Mesenchymal stem cell (in vitro differentiated cells and primary cell): ENCODE results near the gene TIMP2.

Experiments
- DNase-seq: peaks from one replicate; pipeline ENCODE4 v3.0.0-alpha.2; 2013
- H2AFZ ChIP-seq: one replicate; pipeline ENCODE4 v1.6.1; 2013; ENCODE audit warnings: low read depth, mild to moderate bottlenecking, control low read depth, inconsistent platforms, low read length, moderate library complexity
- H2AK5ac ChIP-seq: 2 replicates; pipeline ENCODE4 v1.6.1; 2013; ENCODE audit warnings: low read length, moderate library complexity, mild to moderate bottlenecking, inconsistent platforms; ENCODE audit not compliant: severe bottlenecking
- H2BK120ac ChIP-seq: one replicate; pipeline ENCODE4 v1.6.1; 2013; ENCODE audit warnings: low read depth, mild to moderate bottlenecking, inconsistent platforms, low read length, moderate library complexity
- H2BK12ac ChIP-seq, 2 experiments: one replicate each; pipeline ENCODE4 v1.6.1; 2013; ENCODE audit warnings: inconsistent platforms in 2 of 2, low read length in 2 of 2, mild to moderate bottlenecking in 2 of 2, moderate library complexity in 2 of 2, control low read depth in 1 of 2
- H2BK15ac ChIP-seq: one replicate; pipeline ENCODE4 v1.6.1; 2013; ENCODE audit warnings: mild to moderate bottlenecking, low read depth, inconsistent platforms; ENCODE audit not compliant: poor library complexity, severe bottlenecking
- H2BK5ac ChIP-seq: 2 replicates; pipeline ENCODE4 v1.6.1; 2013; ENCODE audit warnings: low read depth, mild to moderate bottlenecking, low read length, control low read depth, inconsistent platforms; ENCODE audit not compliant: poor library complexity, severe bottlenecking
- H3K14ac ChIP-seq, 2 experiments: one replicate each; pipeline ENCODE4 v1.6.1; 2013; ENCODE audit warnings: inconsistent platforms in 2 of 2, low read length in 2 of 2, control low read depth in 1 of 2, mild to moderate bottlenecking in 1 of 2, moderate library complexity in 1 of 2
- H3K18ac ChIP-seq, 2 experiments: one replicate each; pipeline ENCODE4 v1.6.1; 2013; ENCODE audit warnings: inconsistent platforms in 2 of 2, low read length in 2 of 2, control low read depth in 1 of 2, low read depth in 1 of 2, mild to moderate bottlenecking in 1 of 2
- H3K23ac ChIP-seq, 2 experiments: one replicate each; pipeline ENCODE4 v1.6.1; 2013; ENCODE audit warnings: inconsistent platforms in 2 of 2, low read length in 2 of 2, mild to moderate bottlenecking in 2 of 2, moderate library complexity in 2 of 2, control low read depth in 1 of 2
- H3K27ac ChIP-seq: 2 replicates; pipeline ENCODE4 v1.5.1; 2013; ENCODE audit warnings: mild to moderate bottlenecking, moderate library complexity, low read length, control low read depth, inconsistent platforms; ENCODE audit not compliant: poor library complexity, severe bottlenecking
- H3K27me3 ChIP-seq, 2 experiments: 2 replicates each; pipeline versions ENCODE4 v1.6.1 to v1.7.0; 2013; ENCODE audit warnings: low read length in 2 of 2, mild to moderate bottlenecking in 2 of 2, moderate library complexity in 2 of 2, control low read depth in 1 of 2, inconsistent platforms in 1 of 2; ENCODE audit not compliant: control insufficient read depth in 1 of 2, insufficient read depth in 1 of 2
- H3K36me3 ChIP-seq, 2 experiments: 2 replicates each; pipeline versions ENCODE4 v1.6.1 to v1.7.0; 2013; ENCODE audit warnings: low read length in 2 of 2, control low read depth in 1 of 2, inconsistent platforms in 1 of 2, low read depth in 1 of 2, mild to moderate bottlenecking in 1 of 2; ENCODE audit not compliant: insufficient read depth in 2 of 2, control insufficient read depth in 1 of 2
- H3K4ac ChIP-seq, 2 experiments: one replicate each; pipeline ENCODE4 v1.6.1; 2013; ENCODE audit warnings: inconsistent platforms in 2 of 2, low read length in 2 of 2, mild to moderate bottlenecking in 2 of 2, moderate library complexity in 2 of 2, control low read depth in 1 of 2, low read depth in 1 of 2
- H3K4me1 ChIP-seq: 2 replicates; pipeline ENCODE4 v1.6.1; 2013; ENCODE audit warnings: low read depth, low read length, control low read depth; ENCODE audit not compliant: control insufficient read depth, insufficient read depth
- H3K4me2 ChIP-seq: 2 replicates; pipeline ENCODE4 v1.6.1; 2013; ENCODE audit warnings: low read length, mild to moderate bottlenecking, inconsistent platforms; ENCODE audit not compliant: poor library complexity, severe bottlenecking
- H3K4me3 ChIP-seq, 2 experiments: 2 replicates each; pipeline versions ENCODE4 v1.5.1 to v1.7.0; 2013; ENCODE audit warnings: low read length in 2 of 2, mild to moderate bottlenecking in 2 of 2, control low read depth in 1 of 2, low read depth in 1 of 2; ENCODE audit not compliant: insufficient read depth in 1 of 2
- H3K79me1 ChIP-seq: replicated peaks from 2 replicates; pipeline ENCODE4 v1.6.1; 2013; ENCODE audit warnings: mild to moderate bottlenecking, control low read depth, low read length, inconsistent platforms; ENCODE audit not compliant: poor library complexity, severe bottlenecking
- H3K9ac ChIP-seq: 2 replicates; pipeline ENCODE4 v1.7.0; 2013; ENCODE audit warnings: mild to moderate bottlenecking, low read length, moderate library complexity
- H3K9me3 ChIP-seq: 2 replicates; pipeline ENCODE4 v1.7.0; 2013; ENCODE audit warnings: mild to moderate bottlenecking, low read length; ENCODE audit not compliant: control insufficient read depth
- H4K8ac ChIP-seq: one replicate; pipeline ENCODE4 v1.6.1; 2013; ENCODE audit warnings: inconsistent platforms, mild to moderate bottlenecking, low read length, moderate library complexity
- H4K91ac ChIP-seq: one replicate; pipeline ENCODE4 v1.6.1; 2013; ENCODE audit warnings: mild to moderate bottlenecking, low read length, inconsistent platforms
- WGBS: methylation state at CpG from one replicate; pipeline ENCODE4 v1.1.7; 2013; ENCODE audit warnings: mixed read lengths; 5-methylcytosine and 5-hydroxymethylcytosine counted together

TIMP2 gene

GRCh38 chr17:78854508-78854907 is 70.7 kb downstream of the TIMP2 start:
- Histone ChIP-seq H4K8ac (peak overlapping the region; percentile 27), H2AK5ac (no peak overlapping the region), H2BK15ac (no peak overlapping the region), H4K91ac (no peak overlapping the region), H3K14ac (no peak overlapping the region), H3K79me1 (peaks cover 6% of the 10 kb centered on the region), H2BK12ac (no peak overlapping the region), H3K23ac (no peak overlapping the region), H3K9ac (no peak overlapping the region), H3K27me3 (no peaks in the 10 kb centered on the region), H3K18ac (no peak overlapping the region), H2AFZ (no peak overlapping the region), H3K4ac (no peak overlapping the region), H3K36me3 (peaks cover 46 to 78% of the 10 kb centered on the region in 2 experiments), H3K4me3 (no peak overlapping the region), H3K9me3 (no peaks in the 10 kb centered on the region), H3K27ac (no peak overlapping the region), H3K4me2 (no peak overlapping the region), H3K4me1 (peaks cover 1% of the 10 kb centered on the region), H2BK120ac (no peak overlapping the region), H2BK5ac (no peak overlapping the region)
- no peak for DNase-seq
- WGBS: over 99% methylated on average over 5 of the region's 9 CpGs

GRCh38 chr17:78853926-78854394 is 71.2 kb downstream of the TIMP2 start:
- peaks cover 1% of the 10 kb centered on the region for H3K4me1 ChIP-seq
- no peak overlapping the region for H3K23ac ChIP-seq
- peaks cover 6% of the 10 kb centered on the region for H3K79me1 ChIP-seq
- H4K8ac ChIP-seq: peak overlapping the region; percentile 15
- no peak overlapping the region for H2BK12ac ChIP-seq
- no peak overlapping the region for H4K91ac ChIP-seq
- no peaks in the 10 kb centered on the region for H3K27me3 ChIP-seq
- H3K9me3 ChIP-seq: no peaks in the 10 kb centered on the region
- no peak overlapping the region for H3K4me3 ChIP-seq
- no peak overlapping the region for H3K4me2 ChIP-seq
- WGBS: 91% methylated on average over 9 of the region's 11 CpGs
- H3K9ac ChIP-seq: no peak overlapping the region
- H3K18ac ChIP-seq: no peak overlapping the region
- H3K27ac ChIP-seq: no peak overlapping the region
- no peak overlapping the region for H2BK120ac ChIP-seq
- no peak overlapping the region for H2BK15ac ChIP-seq
- DNase-seq: no peak
- peaks cover 46 to 75% of the 10 kb centered on the region in 2 experiments for H3K36me3 ChIP-seq
- H3K4ac ChIP-seq: no peak overlapping the region
- H2AFZ ChIP-seq: no peak overlapping the region
- no peak overlapping the region for H2AK5ac ChIP-seq
- H2BK5ac ChIP-seq: no peak overlapping the region
- no peak overlapping the region for H3K14ac ChIP-seq

DNA sequence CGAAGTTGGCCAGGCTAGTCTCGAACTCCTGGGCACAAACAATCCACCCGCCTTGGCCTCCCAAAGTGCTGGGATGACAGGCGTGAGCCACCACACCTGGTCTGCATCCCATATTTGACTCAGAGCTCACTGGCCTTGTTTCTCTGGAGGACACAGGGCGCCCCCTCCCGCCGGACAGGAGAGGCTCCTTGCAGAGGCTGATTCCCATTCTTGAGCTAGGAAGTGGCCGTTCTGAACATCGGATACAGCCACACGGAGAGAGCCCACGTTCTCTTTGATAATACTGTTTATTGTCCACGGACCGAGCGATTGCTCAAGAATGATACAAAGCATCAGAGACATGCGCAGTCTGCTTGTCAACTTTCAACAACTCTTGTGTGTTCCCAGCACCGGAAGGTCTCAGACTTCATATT is 72.5 kb downstream of the TIMP2 start:
- 89% methylated on average over 16 of the region's 16 CpGs for WGBS
- no peak for DNase-seq
- H2AK5ac ChIP-seq: no peak overlapping the region
- no peak overlapping the region for H2BK12ac ChIP-seq
- H2BK5ac ChIP-seq: no peak overlapping the region
- no peak overlapping the region for H3K14ac ChIP-seq
- no peak overlapping the region for H3K4ac ChIP-seq
- no peak overlapping the region for H4K91ac ChIP-seq
- peaks cover 46 to 68% of the 10 kb centered on the region in 2 experiments for H3K36me3 ChIP-seq
- H4K8ac ChIP-seq: no peak overlapping the region
- no peak overlapping the region for H3K27ac ChIP-seq
- peaks cover 6% of the 10 kb centered on the region for H3K79me1 ChIP-seq
- H2BK120ac ChIP-seq: no peak overlapping the region
- H3K9ac ChIP-seq: no peak overlapping the region
- no peak overlapping the region for H3K4me2 ChIP-seq
- H3K4me3 ChIP-seq: no peak overlapping the region
- H2AFZ ChIP-seq: no peak overlapping the region
- H3K4me1 ChIP-seq: peaks cover 1% of the 10 kb centered on the region
- H2BK15ac ChIP-seq: no peak overlapping the region
- H3K18ac ChIP-seq: no peak overlapping the region
- no peaks in the 10 kb centered on the region for H3K27me3 ChIP-seq
- no peak overlapping the region for H3K23ac ChIP-seq
- no peaks in the 10 kb centered on the region for H3K9me3 ChIP-seq

DNA sequence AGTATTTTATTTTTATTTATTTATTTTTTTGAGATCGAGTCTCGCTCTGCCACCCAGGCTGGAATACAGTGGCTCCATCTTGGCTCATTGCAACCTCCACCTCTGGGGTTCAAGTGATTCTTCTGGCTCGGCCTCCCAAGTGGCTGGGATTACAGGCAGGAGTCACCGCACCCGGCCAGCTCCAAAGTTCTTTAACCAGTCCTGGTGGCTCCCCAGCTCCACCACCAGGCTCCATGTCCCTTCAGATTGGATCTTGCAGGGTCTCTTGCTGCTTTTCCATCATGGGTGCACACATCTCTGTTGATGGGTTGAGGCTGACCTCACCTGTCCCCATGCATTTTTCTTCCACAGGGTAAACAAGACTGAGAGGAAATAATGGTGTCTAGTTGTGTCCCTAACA is 76.2 kb downstream of the TIMP2 start:
- Histone ChIP-seq H2BK15ac (no peak overlapping the region), H4K8ac (no peak overlapping the region), H3K9me3 (no peaks in the 10 kb centered on the region), H2AK5ac (no peak overlapping the region), H3K18ac (no peak overlapping the region), H3K27me3 (no peaks in the 10 kb centered on the region), H2BK12ac (no peak overlapping the region), H2BK5ac (no peak overlapping the region), H2AFZ (no peak overlapping the region), H3K23ac (no peak overlapping the region), H3K4me1 (peaks cover 3% of the 10 kb centered on the region), H3K27ac (no peak overlapping the region), H2BK120ac (no peak overlapping the region), H3K79me1 (no peaks in the 10 kb centered on the region), H3K36me3 (peaks cover 13 to 33% of the 10 kb centered on the region in 2 experiments), H4K91ac (no peak overlapping the region), H3K4ac (no peak overlapping the region), H3K14ac (no peak overlapping the region), H3K4me3 (no peak overlapping the region), H3K9ac (no peak overlapping the region), H3K4me2 (no peak overlapping the region)
- 96% methylated on average over 5 of the region's 5 CpGs for WGBS
- DNase-seq: no peak
